ENCODE results near the gene IL37. TPM values are rescaled to one million over a fixed set of nuclear protein-coding genes. Genes with fewer than 3 reads are reported as not detected.

Gene IL37
- total RNA-seq, 1 experiment from 2014 or later, result not detected

- Histone ChIP-seq H3K36me3 (ENCODE audit: insufficient read depth, low read length) (no peaks in the 10 kb centered on the region), H3K79me2 (ENCODE audit: low read length) (no peaks in the 10 kb centered on the region), H3K4me3 (ENCODE audit: low read length) (no peak overlapping the region), H3K27ac (ENCODE audit: low read length) (no peak overlapping the region), H3K9ac (ENCODE audit: low read length) (no peak overlapping the region), H3K9me3 (ENCODE audit: low read length) (no peaks in the 10 kb centered on the region), H3K9me2 (replicated peaks; ENCODE audit: insufficient read depth, low read length) (no peaks in the 10 kb centered on the region), H3K4me1 (ENCODE audit: low read length) (no peaks in the 10 kb centered on the region), H4K20me1 (ENCODE audit: insufficient read depth, low read depth, low read length) (no peaks in the 10 kb centered on the region), H3K27me3 (ENCODE audit: low read length) (no peaks in the 10 kb centered on the region), H2AFZ (ENCODE audit: low read length) (no peak overlapping the region), H3K4me2 (ENCODE audit: low read depth, low read length, poor library complexity, severe bottlenecking) (no peak overlapping the region)
- DNase-seq, result no peak
Measured at GRCh38 chr2:112915300-112916144, 4.6 kb downstream of the IL37 start.

- Histone ChIP-seq H3K9me3 (ENCODE audit: low read length) (no peaks in the 10 kb centered on the region), H3K27me3 (ENCODE audit: low read length) (no peaks in the 10 kb centered on the region), H3K4me3 (ENCODE audit: low read length) (no peak overlapping the region), H3K4me1 (ENCODE audit: low read length) (no peaks in the 10 kb centered on the region), H3K27ac (ENCODE audit: low read length) (no peak overlapping the region), H3K4me2 (ENCODE audit: low read depth, low read length, poor library complexity, severe bottlenecking) (no peak overlapping the region), H3K9me2 (replicated peaks; ENCODE audit: insufficient read depth, low read length) (no peaks in the 10 kb centered on the region), H2AFZ (ENCODE audit: low read length) (no peak overlapping the region), H3K79me2 (ENCODE audit: low read length) (no peaks in the 10 kb centered on the region), H3K9ac (ENCODE audit: low read length) (no peak overlapping the region), H3K36me3 (ENCODE audit: insufficient read depth, low read length) (no peaks in the 10 kb centered on the region), H4K20me1 (ENCODE audit: insufficient read depth, low read depth, low read length) (no peaks in the 10 kb centered on the region)
- no peak for DNase-seq
Measured at GRCh38 chr2:112916145-112916571, 5.2 kb downstream of the IL37 start.

- Histone ChIP-seq H4K20me1 (ENCODE audit: insufficient read depth, low read depth, low read length) (no peaks in the 10 kb centered on the region), H3K36me3 (ENCODE audit: insufficient read depth, low read length) (no peaks in the 10 kb centered on the region), H3K4me1 (ENCODE audit: low read length) (no peaks in the 10 kb centered on the region), H3K27me3 (ENCODE audit: low read length) (no peaks in the 10 kb centered on the region), H3K79me2 (ENCODE audit: low read length) (no peaks in the 10 kb centered on the region), H3K27ac (ENCODE audit: low read length) (no peak overlapping the region), H3K9ac (ENCODE audit: low read length) (no peak overlapping the region), H3K4me2 (ENCODE audit: low read depth, low read length, poor library complexity, severe bottlenecking) (no peak overlapping the region), H3K9me2 (replicated peaks; ENCODE audit: insufficient read depth, low read length) (no peaks in the 10 kb centered on the region), H3K4me3 (ENCODE audit: low read length) (no peak overlapping the region), H3K9me3 (ENCODE audit: low read length) (no peaks in the 10 kb centered on the region), H2AFZ (ENCODE audit: low read length) (no peak overlapping the region)
- DNase-seq, result no peak
Measured at GRCh38 chr2:112916625-112917247, 5.8 kb downstream of the IL37 start.

- Histone ChIP-seq H3K27me3 (ENCODE audit: low read length) (no peaks in the 10 kb centered on the region), H3K4me3 (ENCODE audit: low read length) (no peak overlapping the region), H3K36me3 (ENCODE audit: insufficient read depth, low read length) (no peaks in the 10 kb centered on the region), H2AFZ (ENCODE audit: low read length) (no peak overlapping the region), H3K9me3 (ENCODE audit: low read length) (no peaks in the 10 kb centered on the region), H4K20me1 (ENCODE audit: insufficient read depth, low read depth, low read length) (no peaks in the 10 kb centered on the region), H3K4me1 (ENCODE audit: low read length) (no peaks in the 10 kb centered on the region), H3K4me2 (ENCODE audit: low read depth, low read length, poor library complexity, severe bottlenecking) (no peak overlapping the region), H3K79me2 (ENCODE audit: low read length) (no peaks in the 10 kb centered on the region), H3K9ac (ENCODE audit: low read length) (no peak overlapping the region), H3K27ac (ENCODE audit: low read length) (no peak overlapping the region), H3K9me2 (replicated peaks; ENCODE audit: insufficient read depth, low read length) (no peaks in the 10 kb centered on the region)
- DNase-seq, result no peak
Measured at GRCh38 chr2:112917856-112918255, 6.9 kb downstream of the IL37 start.

- no peak for DNase-seq
- Histone ChIP-seq H2AFZ (ENCODE audit: low read length) (no peak overlapping the region), H4K20me1 (ENCODE audit: insufficient read depth, low read depth, low read length) (no peaks in the 10 kb centered on the region), H3K4me1 (ENCODE audit: low read length) (no peaks in the 10 kb centered on the region), H3K27ac (ENCODE audit: low read length) (no peak overlapping the region), H3K4me3 (ENCODE audit: low read length) (no peak overlapping the region), H3K9me2 (replicated peaks; ENCODE audit: insufficient read depth, low read length) (no peaks in the 10 kb centered on the region), H3K79me2 (ENCODE audit: low read length) (no peaks in the 10 kb centered on the region), H3K9ac (ENCODE audit: low read length) (no peak overlapping the region), H3K27me3 (ENCODE audit: low read length) (no peaks in the 10 kb centered on the region), H3K36me3 (ENCODE audit: insufficient read depth, low read length) (no peaks in the 10 kb centered on the region), H3K4me2 (ENCODE audit: low read depth, low read length, poor library complexity, severe bottlenecking) (no peak overlapping the region), H3K9me3 (ENCODE audit: low read length) (no peaks in the 10 kb centered on the region)
Measured at GRCh38 chr2:112918256-112918655, 7.3 kb downstream of the IL37 start.

GRCh38 chr2:112919086-112919485 is 8.1 kb downstream of the IL37 start:
- no peak for DNase-seq
- H3K9me3 ChIP-seq (ENCODE audit: low read length), result no peaks in the 10 kb centered on the region
- H3K4me1 ChIP-seq (ENCODE audit: low read length), result no peaks in the 10 kb centered on the region
- H3K4me3 ChIP-seq (ENCODE audit: low read length), result no peak overlapping the region
- H3K9me2 ChIP-seq (replicated peaks; ENCODE audit: insufficient read depth, low read length), result no peaks in the 10 kb centered on the region
- H3K9ac ChIP-seq (ENCODE audit: low read length), result no peak overlapping the region
- H2AFZ ChIP-seq (ENCODE audit: low read length), result no peak overlapping the region
- H3K27me3 ChIP-seq (ENCODE audit: low read length), result no peaks in the 10 kb centered on the region
- H3K36me3 ChIP-seq (ENCODE audit: insufficient read depth, low read length), result no peaks in the 10 kb centered on the region
- no peaks in the 10 kb centered on the region for H4K20me1 ChIP-seq (ENCODE audit: insufficient read depth, low read depth, low read length)
- H3K79me2 ChIP-seq (ENCODE audit: low read length), result no peaks in the 10 kb centered on the region
- H3K27ac ChIP-seq (ENCODE audit: low read length), result no peak overlapping the region
- H3K4me2 ChIP-seq (ENCODE audit: low read depth, low read length, poor library complexity, severe bottlenecking), result no peak overlapping the region

GRCh38 chr2:112920923-112921532 is 10.1 kb downstream of the IL37 start:
- Histone ChIP-seq H3K9ac (ENCODE audit: low read length) (no peak overlapping the region), H2AFZ (ENCODE audit: low read length) (no peak overlapping the region), H3K27me3 (ENCODE audit: low read length) (no peaks in the 10 kb centered on the region), H3K4me1 (ENCODE audit: low read length) (no peaks in the 10 kb centered on the region), H3K79me2 (ENCODE audit: low read length) (no peaks in the 10 kb centered on the region), H3K9me2 (replicated peaks; ENCODE audit: insufficient read depth, low read length) (no peaks in the 10 kb centered on the region), H4K20me1 (ENCODE audit: insufficient read depth, low read depth, low read length) (no peaks in the 10 kb centered on the region), H3K4me3 (ENCODE audit: low read length) (no peak overlapping the region), H3K27ac (ENCODE audit: low read length) (no peak overlapping the region), H3K36me3 (ENCODE audit: insufficient read depth, low read length) (no peaks in the 10 kb centered on the region), H3K4me2 (ENCODE audit: low read depth, low read length, poor library complexity, severe bottlenecking) (no peak overlapping the region), H3K9me3 (ENCODE audit: low read length) (no peaks in the 10 kb centered on the region)
- DNase-seq, result no peak

- Histone ChIP-seq H4K20me1 (ENCODE audit: insufficient read depth, low read depth, low read length) (no peaks in the 10 kb centered on the region), H3K27ac (ENCODE audit: low read length) (no peak overlapping the region), H3K9ac (ENCODE audit: low read length) (no peak overlapping the region), H3K4me1 (ENCODE audit: low read length) (no peaks in the 10 kb centered on the region), H3K27me3 (ENCODE audit: low read length) (no peaks in the 10 kb centered on the region), H3K9me3 (ENCODE audit: low read length) (no peaks in the 10 kb centered on the region), H3K4me3 (ENCODE audit: low read length) (no peak overlapping the region), H3K9me2 (replicated peaks; ENCODE audit: insufficient read depth, low read length) (no peaks in the 10 kb centered on the region), H3K79me2 (ENCODE audit: low read length) (no peaks in the 10 kb centered on the region), H2AFZ (ENCODE audit: low read length) (no peak overlapping the region), H3K4me2 (ENCODE audit: low read depth, low read length, poor library complexity, severe bottlenecking) (no peak overlapping the region), H3K36me3 (ENCODE audit: insufficient read depth, low read length) (no peaks in the 10 kb centered on the region)
- no peak for DNase-seq
Measured at GRCh38 chr2:112921982-112922381, 11.0 kb downstream of the IL37 start.

All from Karpas-422 (cell line).